ENCODE data around the gene THSD4.

GRCh38 chr15:71345186-71345585 lies 229.9 kb downstream of the THSD4 start:
- TF ChIP-seq, protein P1, sequence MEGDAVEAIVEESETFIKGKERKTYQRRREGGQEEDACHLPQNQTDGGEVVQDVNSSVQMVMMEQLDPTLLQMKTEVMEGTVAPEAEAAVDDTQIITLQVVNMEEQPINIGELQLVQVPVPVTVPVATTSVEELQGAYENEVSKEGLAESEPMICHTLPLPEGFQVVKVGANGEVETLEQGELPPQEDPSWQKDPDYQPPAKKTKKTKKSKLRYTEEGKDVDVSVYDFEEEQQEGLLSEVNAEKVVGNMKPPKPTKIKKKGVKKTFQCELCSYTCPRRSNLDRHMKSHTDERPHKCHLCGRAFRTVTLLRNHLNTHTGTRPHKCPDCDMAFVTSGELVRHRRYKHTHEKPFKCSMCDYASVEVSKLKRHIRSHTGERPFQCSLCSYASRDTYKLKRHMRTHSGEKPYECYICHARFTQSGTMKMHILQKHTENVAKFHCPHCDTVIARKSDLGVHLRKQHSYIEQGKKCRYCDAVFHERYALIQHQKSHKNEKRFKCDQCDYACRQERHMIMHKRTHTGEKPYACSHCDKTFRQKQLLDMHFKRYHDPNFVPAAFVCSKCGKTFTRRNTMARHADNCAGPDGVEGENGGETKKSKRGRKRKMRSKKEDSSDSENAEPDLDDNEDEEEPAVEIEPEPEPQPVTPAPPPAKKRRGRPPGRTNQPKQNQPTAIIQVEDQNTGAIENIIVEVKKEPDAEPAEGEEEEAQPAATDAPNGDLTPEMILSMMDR (conservative IDR thresholded peaks at IDR 0.05; ENCODE audit: low read depth, low read length), result no peak
- TF ChIP-seq EZH2 (IDR thresholded peaks at IDR 0.05; ENCODE audit: low read length, unreplicated experiment) (no peak), EZH2phosphoT487 (IDR thresholded peaks at IDR 0.05; ENCODE audit: borderline replicate concordance, low read length) (no peak)
